NCI-H1436 treated with DMSO at 0.1 percent for 48 hours (cell line): ENCODE data around the gene TSEN34.
A peak's percentile ranks its signal among the peaks of the same experiment; 100 is the strongest.
"Not testable (repeated sequence)": the region's sequence is repeated elsewhere in the genome, so short reads cannot be mapped to it uniquely, and the experiment has no call there.

Experiments used
- DNase-seq: peaks from one replicate; lab custom pipeline; 2025; lab: John Stamatoyannopoulos, UW

Gene TSEN34

DNA sequence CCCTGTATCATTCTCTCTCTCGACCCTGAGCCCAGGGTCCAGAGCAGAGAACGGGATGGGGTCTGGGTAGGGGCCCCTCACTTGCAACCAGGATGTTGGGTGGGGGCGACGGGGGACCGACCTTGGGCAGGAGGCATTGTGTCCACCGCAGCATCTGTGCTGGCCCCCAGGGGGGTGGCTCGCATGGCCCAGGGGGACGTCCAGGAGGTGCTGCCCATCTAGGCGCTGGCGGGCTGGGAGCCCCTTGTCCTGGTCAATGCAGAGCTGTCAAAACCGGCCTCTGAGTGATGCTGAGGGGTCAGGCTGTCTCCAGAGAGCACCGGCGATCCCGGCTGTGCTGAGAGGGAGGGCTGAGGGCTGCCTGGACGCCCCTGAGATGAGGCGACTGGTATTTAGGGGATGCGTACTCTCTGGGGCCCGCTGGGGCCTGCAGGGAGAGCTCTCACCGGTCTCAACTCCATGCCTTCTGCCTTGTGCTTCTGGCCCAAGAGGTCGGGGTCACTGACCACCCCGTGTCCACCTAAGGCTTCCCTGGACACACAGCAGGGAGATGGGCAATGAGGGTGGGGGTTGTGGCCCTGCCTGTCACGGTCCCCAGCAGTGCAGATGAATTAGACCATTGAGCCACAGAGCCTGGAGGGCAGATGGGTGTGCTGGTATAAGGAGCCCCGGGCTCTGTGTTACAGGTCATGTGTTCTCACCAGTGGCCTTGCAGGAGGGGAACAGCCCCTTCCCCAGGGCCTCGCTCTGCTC, 18.1 kb downstream of the TSEN34 start:
- no peak for DNase-seq

DNA sequence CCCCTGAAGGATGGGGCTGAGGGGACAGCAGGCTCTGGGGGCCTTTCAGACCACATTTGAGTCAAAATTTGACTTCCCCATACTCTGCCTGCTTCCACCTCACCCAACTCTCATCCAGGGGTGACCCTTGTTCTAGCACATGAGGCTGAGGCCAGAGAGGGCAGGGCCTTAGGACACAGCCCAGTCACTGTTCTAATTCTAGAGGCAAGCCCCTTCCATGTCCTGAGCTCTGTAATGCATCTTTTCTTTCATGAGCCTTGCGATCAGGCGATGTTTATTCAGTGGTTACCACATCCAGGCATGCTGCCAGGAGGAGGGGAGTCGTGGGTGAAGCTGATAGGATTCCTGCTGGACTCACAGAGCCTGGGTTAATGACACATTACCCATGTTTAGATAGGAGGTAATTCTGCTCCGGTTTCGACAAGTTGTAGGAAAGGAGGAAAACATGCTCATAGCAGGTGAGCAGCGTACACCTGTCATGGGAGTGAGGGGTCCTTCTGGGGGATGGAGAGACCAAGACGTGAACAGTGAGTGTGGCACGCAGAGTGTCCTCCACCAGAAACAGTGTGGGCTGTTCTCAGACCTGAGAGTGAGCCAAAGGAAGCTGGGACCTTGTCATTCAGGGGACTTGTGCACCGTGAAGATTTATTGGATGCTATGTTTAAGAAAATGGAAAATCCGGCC, 18.8 kb downstream of the TSEN34 start:
- peak; percentile 71 for DNase-seq

DNA sequence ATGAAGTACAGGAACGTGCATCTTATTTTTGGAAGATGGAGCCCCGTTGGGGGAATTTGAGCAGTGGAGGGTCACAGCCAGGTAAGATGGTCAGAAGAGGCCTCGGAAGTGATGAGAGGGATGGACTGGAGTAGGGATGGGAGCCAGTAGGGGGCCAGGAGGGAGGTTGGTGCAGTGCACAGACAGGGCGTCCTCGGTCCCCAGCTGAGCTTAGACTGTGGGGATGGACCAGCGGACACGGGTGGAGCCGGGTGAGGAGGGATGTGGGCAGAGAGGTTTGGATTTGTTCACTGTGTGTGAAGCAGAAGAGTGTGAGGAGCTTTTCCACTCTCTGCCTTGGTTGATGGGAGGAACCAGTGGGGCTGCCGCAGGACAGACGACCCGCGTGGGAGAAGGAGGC, 20.1 kb downstream of the TSEN34 start:
- no peak for DNase-seq

DNA sequence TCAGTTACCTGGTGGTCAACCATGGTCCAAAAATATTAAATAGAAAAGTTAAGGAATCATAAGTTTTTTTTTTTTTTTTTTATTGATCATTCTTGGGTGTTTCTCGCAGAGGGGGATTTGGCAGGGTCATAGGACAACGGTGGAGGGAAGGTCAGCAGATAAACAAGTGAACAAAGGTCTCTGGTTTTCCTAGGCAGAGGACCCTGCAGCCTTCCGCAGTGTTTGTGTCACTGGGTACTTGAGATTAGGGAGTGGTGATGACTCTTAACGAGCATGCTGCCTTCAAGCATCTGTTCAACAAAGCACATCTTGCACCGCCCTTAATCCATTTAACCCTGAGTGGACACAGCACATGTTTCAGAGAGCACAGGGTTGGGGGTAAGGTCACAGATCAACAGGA, 23.1 kb downstream of the TSEN34 start:
- not testable (repeated sequence) for DNase-seq

DNA sequence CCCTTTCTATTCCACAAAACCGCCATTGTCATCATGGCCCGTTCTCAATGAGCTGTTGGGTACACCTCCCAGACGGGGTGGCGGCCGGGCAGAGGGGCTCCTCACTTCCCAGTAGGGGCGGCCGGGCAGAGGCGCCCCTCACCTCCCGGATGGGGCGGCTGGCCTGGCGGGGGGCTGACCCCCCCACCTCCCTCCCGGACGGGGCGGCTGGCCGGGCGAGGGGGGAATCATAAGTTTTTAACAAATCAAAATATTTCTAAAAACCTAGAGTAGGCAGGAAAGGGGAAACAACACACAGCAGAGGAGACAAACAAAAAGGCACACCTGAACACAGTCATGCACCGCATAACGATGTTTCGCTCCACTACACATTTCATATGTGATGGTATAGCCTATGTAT, 23.6 kb downstream of the TSEN34 start:
- DNase-seq, result not testable (repeated sequence)

DNA sequence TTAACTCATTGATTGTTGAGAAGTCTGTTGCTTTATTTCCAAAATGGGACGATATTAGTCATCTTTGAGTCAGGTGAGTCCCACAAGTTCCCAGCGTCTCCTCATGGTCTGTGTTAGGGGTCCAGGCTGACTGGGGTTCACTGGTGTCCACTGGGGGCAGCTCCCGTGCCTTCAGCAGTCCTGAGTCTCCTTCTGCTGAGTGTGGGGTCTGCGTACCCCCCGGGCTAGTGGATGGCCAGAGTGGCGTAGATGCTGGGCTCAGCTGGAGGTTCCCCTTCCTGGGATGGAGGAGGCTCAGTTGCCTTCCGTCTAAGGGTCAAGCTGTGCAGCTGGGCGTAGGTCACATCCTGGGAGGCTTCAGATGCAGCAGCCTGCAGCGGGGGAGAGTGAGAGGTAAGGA, 25.8 kb downstream of the TSEN34 start:
- DNase-seq, result no peak

DNA sequence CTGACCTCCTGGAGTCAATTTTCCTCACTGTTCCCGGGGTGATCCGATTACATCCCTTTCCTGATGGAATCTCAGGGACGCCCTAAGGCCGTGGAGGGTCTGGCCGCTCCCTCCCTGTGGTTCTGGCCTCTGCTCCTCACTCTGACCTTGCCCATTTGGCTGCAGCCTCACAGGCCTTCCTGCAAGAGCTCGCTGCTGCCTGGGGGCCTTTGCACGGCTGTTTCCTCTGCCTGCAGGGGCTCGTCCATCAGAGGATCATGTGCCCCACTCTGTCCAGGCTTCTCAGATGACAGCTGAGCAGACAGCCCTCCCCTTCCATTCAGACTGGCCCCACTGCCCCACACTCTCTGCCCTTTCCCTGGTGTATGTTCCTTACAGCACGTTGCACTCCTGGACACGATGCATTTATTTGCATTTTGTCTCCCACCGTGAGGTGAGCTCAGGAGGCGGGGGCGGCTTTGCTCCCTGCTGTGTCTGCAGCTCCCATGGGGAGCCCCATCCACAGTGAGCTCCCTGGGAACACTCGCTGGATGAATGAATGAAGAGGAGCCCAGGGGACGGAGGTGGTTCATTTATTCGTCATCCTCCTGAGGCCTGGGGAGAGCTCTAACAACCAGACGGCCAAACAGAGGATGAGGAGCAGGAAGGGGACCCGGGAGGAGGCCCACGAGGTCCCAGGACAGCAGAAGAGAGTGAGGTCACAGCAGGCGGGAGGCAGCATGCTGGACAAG, 26.6 kb downstream of the TSEN34 start:
- not testable (repeated sequence) for DNase-seq

DNA sequence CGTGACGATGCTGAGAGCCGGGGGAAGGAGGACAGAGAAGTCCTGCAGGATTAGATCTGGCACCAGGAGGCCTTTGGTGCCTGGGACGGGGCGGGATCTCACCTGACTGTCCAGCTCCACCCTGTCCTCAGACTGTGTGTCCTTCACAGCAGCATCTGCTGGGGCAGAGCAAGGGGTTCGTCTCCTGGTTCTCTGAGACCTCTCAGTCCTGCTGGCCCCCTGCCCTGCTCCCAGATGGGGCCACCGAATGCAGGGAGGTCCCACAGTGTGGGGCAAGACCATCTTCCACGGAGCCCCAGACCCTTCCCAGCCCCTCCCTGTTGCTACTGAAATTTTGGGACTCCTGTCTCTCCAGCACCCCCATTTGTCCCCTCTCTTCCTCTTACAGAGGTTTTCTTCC, 27.2 kb downstream of the TSEN34 start:
- no peak for DNase-seq

DNA sequence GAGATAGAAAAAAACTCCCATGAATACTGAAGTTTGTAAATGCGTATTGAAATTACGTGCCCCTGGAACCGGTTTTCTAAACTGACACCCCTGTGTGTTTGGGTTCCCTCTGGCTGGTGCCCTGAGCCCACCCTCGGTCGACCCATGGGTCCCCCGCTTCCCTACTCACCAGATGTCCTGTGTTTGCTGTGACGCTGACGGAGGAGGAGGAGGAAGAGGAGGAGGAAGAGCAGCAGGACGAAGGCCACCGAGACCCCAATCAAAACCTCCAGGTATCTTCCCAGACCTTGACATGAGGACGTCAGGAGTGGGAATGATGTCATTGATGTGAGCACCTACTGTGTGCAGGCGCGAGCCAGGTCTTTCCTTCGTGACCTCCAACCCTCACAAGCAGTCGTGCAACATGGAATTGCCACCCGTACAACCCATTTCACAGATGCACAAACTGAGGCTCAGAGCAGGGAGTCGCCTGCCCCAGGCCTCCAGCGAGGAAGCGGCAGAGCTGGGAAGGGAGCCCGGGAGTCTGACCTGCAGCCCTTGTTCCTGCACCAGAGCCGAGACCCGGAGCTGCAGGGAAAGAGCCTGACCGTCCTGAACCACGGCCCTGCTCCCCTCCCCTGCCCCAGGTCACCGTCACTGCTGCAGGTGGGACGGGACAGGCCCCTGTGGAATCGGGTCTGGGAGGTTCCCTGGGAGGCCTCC, 28.0 kb downstream of the TSEN34 start:
- DNase-seq, result no peak

DNA sequence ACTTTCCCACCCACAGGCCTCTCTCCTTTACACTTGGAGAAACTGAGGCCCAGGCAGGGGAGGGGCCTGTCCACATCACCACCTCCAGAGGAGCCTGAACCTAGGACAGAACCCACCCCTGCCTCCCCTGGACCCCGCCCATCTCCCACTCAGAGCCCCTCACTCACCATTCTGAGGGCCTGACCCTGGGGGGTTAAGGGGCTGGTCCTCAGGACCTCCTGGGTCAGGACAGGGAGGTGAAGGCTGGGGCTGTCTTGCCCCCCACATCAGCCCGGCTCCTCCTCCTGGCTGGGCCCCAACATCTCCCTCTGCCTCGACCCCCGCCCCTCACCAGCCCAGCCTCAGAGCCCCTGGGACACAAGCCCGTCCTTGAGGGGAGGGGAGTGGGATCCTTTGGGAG, 28.6 kb downstream of the TSEN34 start:
- DNase-seq, result not testable (repeated sequence)

DNA sequence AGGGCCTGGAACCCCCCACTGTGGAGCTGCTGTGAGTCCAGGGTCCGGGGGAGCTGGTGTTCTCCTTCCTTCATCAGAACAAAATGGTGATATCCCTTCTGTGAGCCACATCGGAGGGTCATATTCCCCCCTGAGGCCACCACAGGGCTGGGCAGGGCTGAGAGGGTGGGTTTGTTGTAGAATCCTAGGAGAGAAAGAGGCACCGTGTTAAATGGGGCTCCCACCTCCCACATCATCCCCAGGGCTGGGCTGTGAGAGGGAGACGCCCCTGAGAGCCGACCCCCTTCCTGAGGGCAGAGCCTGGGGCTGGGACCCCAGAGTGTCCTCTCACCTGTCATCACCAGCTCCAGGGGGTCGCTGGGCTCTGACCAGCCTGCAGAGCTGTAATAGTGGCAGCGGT, 30.8 kb downstream of the TSEN34 start:
- DNase-seq, result not testable (repeated sequence)

DNA sequence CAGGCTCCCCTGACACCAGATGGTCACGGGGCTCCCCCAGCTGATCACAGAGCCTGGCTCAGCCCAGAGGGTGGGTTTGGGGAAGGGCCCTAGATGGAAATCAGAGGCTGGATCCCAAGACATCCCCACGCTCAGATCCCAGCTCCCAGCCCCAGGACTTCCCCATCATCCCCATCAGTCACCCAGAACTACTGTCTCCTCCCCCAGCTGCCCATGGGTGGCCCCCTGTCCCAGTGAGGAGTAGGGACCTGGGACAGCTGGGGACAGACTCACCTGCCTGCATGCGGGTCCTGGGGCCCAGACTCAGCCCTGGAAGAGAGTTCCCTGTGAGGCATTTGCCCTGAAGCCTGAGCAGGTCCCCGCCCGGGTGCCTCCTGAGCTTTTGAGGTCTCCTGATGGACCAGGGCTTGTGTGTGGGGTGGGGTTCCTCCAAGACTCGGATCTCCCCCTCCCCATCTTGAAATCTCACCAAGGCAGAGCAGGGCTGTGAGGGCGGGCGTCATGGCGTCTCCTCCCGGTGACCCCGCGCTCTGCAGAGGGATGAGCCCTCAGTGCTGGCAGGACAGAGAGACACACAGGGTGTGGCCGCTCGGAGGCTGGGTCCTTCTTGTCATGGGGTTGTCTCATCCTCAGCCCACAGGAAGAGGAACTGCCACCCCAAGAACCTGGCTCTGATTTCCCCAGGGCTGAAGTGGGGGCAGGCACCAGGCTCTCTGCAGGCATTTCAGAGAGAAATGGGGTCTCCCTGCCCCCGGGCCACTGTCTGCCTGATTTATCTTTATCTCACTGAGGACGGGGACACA, 31.6 kb downstream of the TSEN34 start, which contains the start of gene LILRB3:
Gene LILRB3, minus strand, starts transcription at position 534 of the 803 bp plus-strand sequence. Its CDS starts 31 bp downstream, at position 503.
- DNase-seq, result not testable (repeated sequence)

DNA sequence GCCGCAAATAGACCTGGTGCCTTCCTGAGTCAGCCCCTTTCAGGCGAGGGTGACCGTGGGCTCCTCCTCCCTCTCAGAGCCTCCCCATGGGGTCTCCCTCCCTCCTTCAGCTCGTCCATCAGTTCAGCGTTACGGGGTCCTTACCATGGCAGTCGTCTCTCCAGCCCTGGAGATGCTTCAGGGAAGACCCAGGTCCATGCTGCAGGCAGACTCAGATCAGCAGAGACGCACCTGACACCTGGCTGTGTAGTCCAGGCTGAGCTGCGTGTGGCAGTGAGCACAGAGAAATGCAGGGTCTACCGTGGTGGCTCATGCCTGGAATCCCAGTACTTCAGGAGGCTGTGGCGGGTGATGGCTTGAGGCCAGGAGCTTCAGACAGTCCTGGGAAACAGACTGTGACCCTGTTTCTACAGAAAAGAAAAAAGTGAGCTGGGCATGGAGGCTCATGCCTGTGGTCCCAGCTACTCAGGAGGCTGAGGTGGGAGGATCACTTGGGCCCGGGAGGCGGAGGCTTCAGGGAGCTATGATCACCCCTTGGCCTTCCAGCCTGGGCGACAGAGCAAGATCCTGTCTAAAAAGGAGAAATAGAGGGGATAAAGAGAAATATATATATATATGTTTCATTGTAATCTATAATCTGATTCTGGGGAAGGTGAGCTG, 32.3 kb downstream of the TSEN34 start:
- not testable (repeated sequence) for DNase-seq

DNA sequence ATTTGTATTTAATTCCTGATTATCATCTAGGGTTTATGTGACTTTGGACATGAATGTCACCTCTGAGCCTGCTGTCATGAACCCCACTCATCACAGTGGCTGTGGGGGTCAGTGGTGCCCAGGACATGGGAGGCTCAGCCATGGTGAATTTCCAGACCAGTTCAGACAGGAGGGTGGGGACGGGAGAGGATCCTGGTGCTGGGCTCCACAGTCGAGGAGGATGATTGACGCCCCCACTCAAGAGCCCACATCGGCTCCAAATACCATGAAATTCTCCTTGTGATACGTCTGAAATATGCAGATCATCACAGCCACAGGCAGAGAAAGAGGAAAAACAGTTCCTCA, 32.8 kb downstream of the TSEN34 start:
- not testable (repeated sequence) for DNase-seq

DNA sequence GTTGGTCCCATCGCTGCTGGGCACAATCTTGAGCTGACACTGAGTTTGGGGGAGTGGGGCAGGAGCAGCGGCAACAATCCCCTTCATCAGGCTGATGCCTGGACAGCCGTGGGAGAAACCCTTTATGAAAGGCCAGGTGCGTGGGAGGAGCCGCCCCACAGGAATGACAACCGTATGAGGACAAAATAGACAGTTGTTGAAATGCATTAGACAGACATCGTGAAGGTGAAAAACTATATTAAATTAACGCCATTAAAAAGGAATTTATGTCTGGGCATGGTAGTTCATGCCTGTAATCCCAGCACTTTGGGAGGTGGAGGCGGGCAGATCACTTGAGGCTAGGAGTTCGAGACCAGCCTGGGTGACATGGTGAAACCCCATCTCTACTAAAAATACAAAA, 33.5 kb downstream of the TSEN34 start:
- DNase-seq, result not testable (repeated sequence)

DNA sequence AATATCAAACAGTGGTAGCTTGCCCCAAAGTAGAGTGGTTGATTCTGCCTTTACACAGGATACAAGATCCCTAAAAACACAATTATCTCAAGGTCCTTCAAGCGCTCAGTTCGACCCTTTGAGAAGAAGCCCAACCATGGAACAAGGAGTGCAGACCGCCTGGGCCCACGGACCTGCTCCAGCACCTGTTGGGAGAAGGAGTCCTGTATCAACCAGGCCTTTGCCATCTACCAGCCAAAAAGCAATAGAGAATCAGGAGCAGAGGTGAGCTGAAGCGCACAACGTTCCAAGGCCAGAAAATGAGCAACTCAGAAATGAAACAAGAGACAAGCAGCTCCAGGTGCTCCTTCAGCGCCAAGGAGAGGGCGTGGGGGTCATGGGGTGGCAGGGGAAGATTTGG, 38.0 kb downstream of the TSEN34 start:
- DNase-seq, result no peak

DNA sequence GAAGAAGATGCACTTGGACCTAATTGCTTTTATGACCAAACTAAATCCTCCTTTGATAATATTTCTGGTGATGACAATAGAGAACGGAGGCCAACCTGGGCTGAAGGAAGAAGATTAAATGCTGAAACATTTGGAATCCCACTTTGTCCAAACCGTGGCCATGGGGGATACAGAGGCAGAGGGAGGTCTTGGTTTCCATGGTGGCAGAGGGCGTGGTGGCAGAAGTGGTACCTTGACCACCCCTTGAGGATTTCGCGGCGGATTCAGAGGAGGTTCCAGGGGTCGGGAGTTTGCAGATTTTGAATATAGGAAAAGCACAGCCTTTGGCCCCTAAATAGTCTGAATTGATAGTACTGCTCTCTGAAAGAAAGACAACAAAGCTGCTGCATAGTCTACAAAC, 38.9 kb downstream of the TSEN34 start:
- no peak for DNase-seq

DNA sequence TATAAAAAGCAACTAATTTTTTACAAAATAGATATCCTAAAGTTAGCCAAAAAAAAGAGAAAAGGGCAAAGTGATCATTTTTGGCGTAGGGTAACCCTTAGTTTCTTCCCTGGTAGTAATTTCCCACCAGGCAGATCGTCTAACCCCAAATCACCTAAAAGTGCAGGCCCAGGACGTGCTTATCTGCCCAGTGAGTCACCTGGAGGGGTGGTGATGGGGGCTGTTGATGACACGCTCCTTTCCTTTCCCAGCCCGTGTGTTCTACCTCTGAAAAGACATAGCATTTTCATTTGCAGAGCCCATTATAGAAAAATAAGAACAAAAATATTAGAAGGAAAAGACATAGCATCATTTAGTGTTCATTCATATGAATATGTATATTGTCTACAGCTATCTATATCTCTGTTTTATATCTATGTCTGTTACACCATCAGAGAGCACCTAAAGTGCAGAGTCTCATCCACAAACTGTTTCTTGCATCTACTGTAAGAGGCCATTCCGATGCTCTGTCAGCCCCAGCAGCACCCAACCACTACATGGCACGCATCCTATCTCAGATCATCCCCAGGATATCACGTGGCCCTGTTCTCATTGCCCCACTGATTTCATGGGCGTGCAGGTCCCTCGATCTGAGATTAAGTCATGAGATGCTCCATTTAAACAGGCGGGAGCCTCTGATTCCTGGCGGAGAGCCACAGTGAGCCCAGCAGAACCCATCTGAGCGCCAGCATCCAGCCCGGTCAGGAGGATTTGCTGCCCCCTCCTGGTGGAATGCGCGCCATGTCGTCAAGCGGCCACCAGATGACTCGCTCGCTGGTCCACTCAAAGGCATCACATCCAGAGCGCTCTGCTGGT, 40.2 kb downstream of the TSEN34 start:
- DNase-seq, result peak; percentile 33

DNA sequence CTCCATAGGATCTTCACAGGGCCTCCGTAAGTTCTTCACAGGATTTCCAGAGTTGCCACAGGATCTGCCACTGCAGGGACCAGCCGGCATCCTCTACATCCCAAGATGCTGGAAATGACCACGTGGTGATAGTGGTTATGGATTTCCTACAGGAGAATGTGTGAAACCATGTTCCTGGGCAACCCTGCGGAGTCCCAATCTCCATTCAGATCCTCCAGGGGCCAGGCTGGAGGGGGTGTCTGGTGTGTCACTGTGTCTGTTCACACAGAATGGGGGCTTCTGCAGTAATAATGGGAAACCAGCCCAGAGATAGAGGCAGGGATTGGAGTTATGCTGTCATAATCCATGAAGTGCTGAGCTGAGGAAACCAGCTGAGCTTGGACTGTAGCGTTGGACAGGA, 42.8 kb downstream of the TSEN34 start:
- no peak for DNase-seq
